ENCODE measurements around the gene DNAJB8. TPM values are rescaled to one million over a fixed set of nuclear protein-coding genes. Genes with fewer than 3 reads are reported as not detected.

DNAJB8 gene
- total RNA-seq, 2 donors from 2014 or later: not detected

- H3K9me3 Mint-ChIP-seq: no peaks in the 10 kb centered on the region
- H3K27me3 Mint-ChIP-seq (ENCODE audit: insufficient read depth): peaks cover 99% of the 10 kb centered on the region
- H3K9me3 ChIP-seq (ENCODE audit: control insufficient read depth, low read length): no peaks in the 10 kb centered on the region
- no peak overlapping the region for H3K9ac ChIP-seq (ENCODE audit: extremely low read depth, low read length, poor library complexity, severe bottlenecking)
- no peaks in the 10 kb centered on the region for H3K36me3 Mint-ChIP-seq (ENCODE audit: low read depth)
- TF ChIP-seq, protein P1, sequence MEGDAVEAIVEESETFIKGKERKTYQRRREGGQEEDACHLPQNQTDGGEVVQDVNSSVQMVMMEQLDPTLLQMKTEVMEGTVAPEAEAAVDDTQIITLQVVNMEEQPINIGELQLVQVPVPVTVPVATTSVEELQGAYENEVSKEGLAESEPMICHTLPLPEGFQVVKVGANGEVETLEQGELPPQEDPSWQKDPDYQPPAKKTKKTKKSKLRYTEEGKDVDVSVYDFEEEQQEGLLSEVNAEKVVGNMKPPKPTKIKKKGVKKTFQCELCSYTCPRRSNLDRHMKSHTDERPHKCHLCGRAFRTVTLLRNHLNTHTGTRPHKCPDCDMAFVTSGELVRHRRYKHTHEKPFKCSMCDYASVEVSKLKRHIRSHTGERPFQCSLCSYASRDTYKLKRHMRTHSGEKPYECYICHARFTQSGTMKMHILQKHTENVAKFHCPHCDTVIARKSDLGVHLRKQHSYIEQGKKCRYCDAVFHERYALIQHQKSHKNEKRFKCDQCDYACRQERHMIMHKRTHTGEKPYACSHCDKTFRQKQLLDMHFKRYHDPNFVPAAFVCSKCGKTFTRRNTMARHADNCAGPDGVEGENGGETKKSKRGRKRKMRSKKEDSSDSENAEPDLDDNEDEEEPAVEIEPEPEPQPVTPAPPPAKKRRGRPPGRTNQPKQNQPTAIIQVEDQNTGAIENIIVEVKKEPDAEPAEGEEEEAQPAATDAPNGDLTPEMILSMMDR (conservative IDR thresholded peaks at IDR 0.05): no peak
- peak overlapping the region; percentile 19 for H3K4me3 Mint-ChIP-seq
- no peak overlapping the region for H3K27ac Mint-ChIP-seq
- peaks cover 13% of the 10 kb centered on the region for H3K4me1 ChIP-seq (ENCODE audit: control insufficient read depth, insufficient read depth, low read length)
- DNase-seq: peak; percentile 78
- WGBS, 2 experiments (ENCODE audit: insufficient coverage in 1 of 2, insufficient read length in 1 of 2): 7 to 21% methylated on average over 11 to 26 of the region's 26 CpGs
- H3K4me3 ChIP-seq (ENCODE audit: low read length): peak overlapping the region; percentile 48
- H3K36me3 ChIP-seq (ENCODE audit: control insufficient read depth, insufficient read depth, low read length): no peaks in the 10 kb centered on the region
- H3K27ac ChIP-seq (ENCODE audit: low read depth, low read length): no peak overlapping the region
- peaks cover 100% of the 10 kb centered on the region for H3K27me3 ChIP-seq (ENCODE audit: control insufficient read depth, insufficient read depth, low read length, poor library complexity, severe bottlenecking)
- peaks cover 35% of the 10 kb centered on the region for H3K4me1 Mint-ChIP-seq
Measured at GRCh38 chr3:128483657-128484403, 17.1 kb upstream of the DNAJB8 start.

DNA sequence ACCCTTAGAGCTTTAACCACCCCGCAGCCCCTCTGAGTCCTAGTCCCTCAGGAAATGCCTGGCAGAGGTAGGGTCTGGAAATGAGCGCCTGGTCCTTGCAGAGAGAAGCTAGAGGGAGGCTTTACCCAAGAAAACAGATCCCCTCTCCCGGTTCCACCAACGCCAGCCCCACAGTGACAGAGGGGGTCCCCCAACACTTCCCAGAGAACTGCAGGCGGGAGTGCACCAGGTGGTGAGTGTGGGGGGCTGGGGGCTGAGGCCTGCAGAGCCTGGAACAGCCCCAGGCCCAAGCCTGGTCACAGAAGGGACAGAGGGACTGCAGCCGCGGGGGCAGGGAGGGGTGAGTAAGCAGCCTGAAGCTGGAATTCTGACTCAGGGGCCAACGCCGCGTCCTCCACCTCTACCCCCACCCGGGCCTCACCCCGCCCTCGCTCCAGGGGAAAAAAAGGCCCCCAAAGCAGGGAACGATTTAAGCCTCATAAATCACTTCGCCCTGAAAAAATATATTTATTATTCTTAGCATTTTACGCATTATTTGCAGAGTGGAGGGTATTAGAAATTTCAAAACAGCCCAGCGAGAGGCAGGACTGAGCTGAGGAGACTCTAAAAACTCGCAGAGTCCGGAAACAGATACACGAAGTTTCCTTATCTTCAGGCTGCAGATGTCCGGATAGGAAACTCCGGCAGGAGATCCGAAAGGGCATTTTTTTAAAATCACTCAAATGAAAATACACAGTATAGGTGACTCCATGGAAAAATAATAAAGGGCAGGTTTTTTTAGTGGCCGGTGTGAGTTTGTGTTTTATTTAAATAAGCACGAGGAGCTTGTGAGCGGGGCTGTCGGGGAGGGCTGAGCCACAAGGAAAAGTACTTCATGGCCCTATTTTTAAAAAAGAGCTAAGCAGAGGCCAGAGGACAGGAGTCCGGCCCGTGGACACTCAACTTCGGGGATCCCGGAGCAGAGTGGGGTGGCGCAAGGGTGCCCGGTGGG, 16.3 kb upstream of the DNAJB8 start:
- H3K27me3 Mint-ChIP-seq (ENCODE audit: insufficient read depth): peaks cover 99% of the 10 kb centered on the region

DNA sequence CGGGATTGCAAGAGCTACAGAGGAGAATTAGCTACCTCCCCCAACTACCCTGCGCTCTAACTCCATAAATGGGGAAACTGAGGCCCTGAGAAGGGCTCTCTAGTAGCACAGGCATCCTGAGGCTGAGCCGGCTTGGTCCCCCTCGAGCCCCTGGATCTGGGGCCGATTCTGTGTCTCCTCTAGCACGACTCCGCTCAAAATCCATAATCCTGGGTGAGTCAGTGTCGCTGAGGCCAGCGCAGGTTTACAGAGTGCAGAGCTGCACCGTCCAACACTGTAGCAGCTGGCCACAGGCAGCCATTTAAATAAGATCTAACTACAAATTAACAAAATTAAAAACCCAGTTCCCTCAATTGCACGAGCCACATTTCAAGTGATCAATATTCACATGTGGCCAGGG, 15.5 kb upstream of the DNAJB8 start:
- Mint-ChIP-seq H3K36me3 (ENCODE audit: low read depth) (no peaks in the 10 kb centered on the region), H3K4me3 (peak overlapping the region; percentile 19), H3K27me3 (ENCODE audit: insufficient read depth) (peaks cover 100% of the 10 kb centered on the region), H3K9me3 (no peaks in the 10 kb centered on the region), H3K27ac (no peak overlapping the region), H3K4me1 (peaks cover 32% of the 10 kb centered on the region)
- H3K9ac ChIP-seq (ENCODE audit: extremely low read depth, low read length, poor library complexity, severe bottlenecking): no peak overlapping the region
- no peak overlapping the region for H3K4me3 ChIP-seq (ENCODE audit: low read length)
- peaks cover 13% of the 10 kb centered on the region for H3K4me1 ChIP-seq (ENCODE audit: control insufficient read depth, insufficient read depth, low read length)
- DNase-seq: no peak
- H3K27ac ChIP-seq (ENCODE audit: low read depth, low read length): no peak overlapping the region
- TF ChIP-seq, protein P1 (conservative IDR thresholded peaks at IDR 0.05): no peak
- H3K27me3 ChIP-seq (ENCODE audit: control insufficient read depth, insufficient read depth, low read length, poor library complexity, severe bottlenecking): peaks cover 100% of the 10 kb centered on the region
- no peaks in the 10 kb centered on the region for H3K9me3 ChIP-seq (ENCODE audit: control insufficient read depth, low read length)
- no peaks in the 10 kb centered on the region for H3K36me3 ChIP-seq (ENCODE audit: control insufficient read depth, insufficient read depth, low read length)
- 16 to 21% methylated on average over 11 of the region's 11 CpGs for WGBS, 2 experiments (ENCODE audit: insufficient coverage in 1 of 2, insufficient read length in 1 of 2)

More for the DNA sequence above, 16.3 kb upstream of the DNAJB8 start:
- TF ChIP-seq, protein P1 (conservative IDR thresholded peaks at IDR 0.05): no peak
- 3 to 6% methylated on average over 15 to 33 of the region's 33 CpGs for WGBS, 2 experiments (ENCODE audit: insufficient coverage in 1 of 2, insufficient read length in 1 of 2)
- Mint-ChIP-seq H3K36me3 (ENCODE audit: low read depth) (no peaks in the 10 kb centered on the region), H3K4me3 (peak overlapping the region; percentile 19), H3K4me1 (peaks cover 35% of the 10 kb centered on the region), H3K9me3 (no peaks in the 10 kb centered on the region), H3K27ac (no peak overlapping the region)
- Histone ChIP-seq H3K9me3 (ENCODE audit: control insufficient read depth, low read length) (no peaks in the 10 kb centered on the region), H3K27ac (ENCODE audit: low read depth, low read length) (no peak overlapping the region), H3K36me3 (ENCODE audit: control insufficient read depth, insufficient read depth, low read length) (no peaks in the 10 kb centered on the region), H3K9ac (ENCODE audit: extremely low read depth, low read length, poor library complexity, severe bottlenecking) (no peak overlapping the region), H3K27me3 (ENCODE audit: control insufficient read depth, insufficient read depth, low read length, poor library complexity, severe bottlenecking) (peaks cover 100% of the 10 kb centered on the region), H3K4me1 (ENCODE audit: control insufficient read depth, insufficient read depth, low read length) (peaks cover 13% of the 10 kb centered on the region), H3K4me3 (ENCODE audit: low read length) (peak overlapping the region; percentile 48)
- DNase-seq: peak; percentile 68
